Thyroid gland (tissue), 4 donors: ENCODE data around the gene CUL9. TPM values are rescaled to one million over a fixed set of nuclear protein-coding genes. Genes with fewer than 3 reads are reported as not detected.
A peak's percentile ranks its signal among the peaks of the same experiment; 100 is the strongest.

ENCODE experiments used
- DNase-seq, 2 donors: peaks; one replicate each; pipeline ENCODE4 v3.0.0-alpha.2; 2019
- H3K27ac ChIP-seq, 3 donors: fragments of 200-600 bp; sonication (generic); 1 replicate in 2 of 3; 2 replicates in 1 of 3; pipeline ENCODE4 v1.5.1; 2016 to 2019; ENCODE audit warnings: mild to moderate bottlenecking in 1 of 3, moderate library complexity in 1 of 3
- H3K27me3 ChIP-seq: fragments of 200-600 bp; sonication (generic); one replicate; pipeline ENCODE4 v1.5.1; 2019
- H3K36me3 ChIP-seq, 2 donors: fragments of 200-600 bp; sonication (generic); one replicate each; pipeline ENCODE4 v1.5.1; 2016 to 2019
- H3K4me1 ChIP-seq, 2 donors: fragments of 200-600 bp; sonication (generic); one replicate each; pipeline ENCODE4 v1.5.1; 2017 to 2019
- H3K4me3 ChIP-seq, 3 donors: fragments of 200-600 bp; sonication (generic); replicated peaks in 1 of 3; 1 replicate in 2 of 3; 2 replicates in 1 of 3; pipeline ENCODE4 v1.5.1; 2016; ENCODE audit warnings: mild to moderate bottlenecking in 1 of 3
- H3K9me3 ChIP-seq: fragments of 200-600 bp; sonication (generic); one replicate; pipeline ENCODE4 v1.5.1; 2017
- POLR2A ChIP-seq, 2 donors: fragments of 450-650 bp; IDR thresholded peaks; one replicate each; pipeline ENCODE4 v1.6.1; 2017; ENCODE audit warnings: antibody characterized with exemption in 2 of 2, mild to moderate bottlenecking in 2 of 2, moderate library complexity in 1 of 2
- WGBS, 2 donors: methylation state at CpG; one replicate each; pipeline ENCODE4 v1.1.5; 2017; 5-methylcytosine and 5-hydroxymethylcytosine counted together
- intact Hi-C: fragments of 100-400 bp; cut with DNase I; formaldehyde crosslinking; loops from one replicate; pipeline ENCODE4 v1.15.1; 2023
- total RNA-seq, 4 donors: library from RNA; depleted of rRNA; stranded (reverse); fragments of >200 nt; gene quantifications; one replicate each; pipeline ENCODE4 v1.2.3, GENCODE V29; 2016
- TF ChIP-seq, protein P1 (sequence below), 6 experiments: fragments of 200-600 bp in 3 of 6; fragments of 450-650 bp in 3 of 6; sonication (generic) in 3 of 6; IDR thresholded peaks; one replicate each; pipeline ENCODE4 v1.5.1; 2016 to 2019; ENCODE audit warnings: antibody characterized with exemption in 6 of 6, mild to moderate bottlenecking in 2 of 6, inconsistent platforms in 1 of 6, moderate library complexity in 1 of 6

Gene CUL9
- total RNA-seq, 4 donors from 2014 or later = 39.7 to 63.3 (median 59.0) TPM

DNA sequence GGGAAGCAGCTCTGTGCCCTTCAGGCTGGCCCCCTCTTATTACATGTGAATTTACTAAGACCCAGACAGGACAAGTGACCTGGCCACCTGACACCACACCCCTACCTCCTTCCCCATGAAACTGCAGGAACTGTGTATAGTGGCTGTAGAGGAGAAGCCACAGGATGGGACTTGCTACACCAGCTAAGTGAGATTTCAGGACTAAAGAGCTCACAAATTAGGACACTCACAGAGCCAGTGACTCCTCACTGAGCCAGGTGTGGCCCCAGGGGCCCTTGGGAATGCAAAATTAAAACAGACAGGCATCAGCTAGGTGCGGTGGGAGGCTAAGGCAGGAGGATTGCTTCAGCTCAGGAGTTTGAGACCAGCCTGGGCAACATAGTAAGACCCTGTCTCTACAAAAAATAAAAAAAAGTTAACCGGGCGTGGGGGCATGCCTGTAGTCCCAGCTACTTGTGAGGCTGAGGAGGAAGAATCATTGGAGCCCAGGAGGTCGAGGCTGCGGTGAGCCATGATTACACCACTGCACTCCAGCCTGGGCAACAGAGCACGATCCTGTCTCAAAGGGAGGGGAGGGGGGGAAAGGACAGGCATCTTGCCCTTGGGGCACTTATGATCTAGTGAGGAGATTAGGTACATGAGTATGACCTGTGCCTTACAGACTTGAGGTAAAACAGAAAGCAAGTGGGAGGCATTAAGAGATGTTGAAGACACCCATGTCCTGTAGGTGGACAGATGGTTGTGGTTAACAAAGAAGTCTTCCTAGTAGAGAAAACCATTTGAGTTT lies 34.1 kb upstream of the CUL9 start:
- no peaks in the 10 kb centered on the region for H3K27me3 ChIP-seq
- intact Hi-C loops = loop anchor here (5.0 kb wide), 1 partner anchor 86 kb away; no protein-coding TSS in a partner anchor
- no peak for TF ChIP-seq POLR2A (IDR thresholded peaks at IDR 0.05)
- TF ChIP-seq, protein P1, sequence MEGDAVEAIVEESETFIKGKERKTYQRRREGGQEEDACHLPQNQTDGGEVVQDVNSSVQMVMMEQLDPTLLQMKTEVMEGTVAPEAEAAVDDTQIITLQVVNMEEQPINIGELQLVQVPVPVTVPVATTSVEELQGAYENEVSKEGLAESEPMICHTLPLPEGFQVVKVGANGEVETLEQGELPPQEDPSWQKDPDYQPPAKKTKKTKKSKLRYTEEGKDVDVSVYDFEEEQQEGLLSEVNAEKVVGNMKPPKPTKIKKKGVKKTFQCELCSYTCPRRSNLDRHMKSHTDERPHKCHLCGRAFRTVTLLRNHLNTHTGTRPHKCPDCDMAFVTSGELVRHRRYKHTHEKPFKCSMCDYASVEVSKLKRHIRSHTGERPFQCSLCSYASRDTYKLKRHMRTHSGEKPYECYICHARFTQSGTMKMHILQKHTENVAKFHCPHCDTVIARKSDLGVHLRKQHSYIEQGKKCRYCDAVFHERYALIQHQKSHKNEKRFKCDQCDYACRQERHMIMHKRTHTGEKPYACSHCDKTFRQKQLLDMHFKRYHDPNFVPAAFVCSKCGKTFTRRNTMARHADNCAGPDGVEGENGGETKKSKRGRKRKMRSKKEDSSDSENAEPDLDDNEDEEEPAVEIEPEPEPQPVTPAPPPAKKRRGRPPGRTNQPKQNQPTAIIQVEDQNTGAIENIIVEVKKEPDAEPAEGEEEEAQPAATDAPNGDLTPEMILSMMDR (IDR thresholded peaks at IDR 0.05) = no peak

DNA sequence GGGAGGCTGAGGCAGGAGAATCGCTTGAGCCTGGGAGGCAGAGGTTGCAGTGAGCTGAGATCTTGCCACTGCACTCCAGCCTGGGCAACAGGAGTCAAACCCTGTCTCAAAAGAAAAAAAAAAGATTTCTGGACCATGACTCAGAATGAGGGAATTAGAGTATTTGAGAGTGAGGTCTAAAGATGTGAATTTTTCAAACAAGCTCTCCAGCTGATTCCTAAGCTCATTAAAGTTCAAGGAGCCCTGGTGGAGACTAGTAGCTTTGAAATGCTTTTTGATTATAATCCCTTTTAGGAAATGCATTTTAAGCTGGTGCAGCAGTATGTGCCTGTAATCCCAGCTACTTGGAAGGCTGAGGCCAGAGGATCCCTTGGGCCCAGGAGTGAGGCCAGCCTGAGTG lies 32.7 kb upstream of the CUL9 start:
- intact Hi-C loops = loop anchor here (5.0 kb wide), 1 partner anchor 87 kb away; no protein-coding TSS in a partner anchor

More for the DNA sequence above, 34.1 kb upstream of the CUL9 start:
- no peak overlapping the region for H3K4me3 ChIP-seq
- 91 to 92% methylated on average over 6 of the region's 6 CpGs for WGBS, 2 donors
- peaks cover 3 to 16% of the 10 kb centered on the region in 2 donors for H3K4me1 ChIP-seq
- H3K27ac ChIP-seq = no peak overlapping the region
- DNase-seq = no peak
- H3K36me3 ChIP-seq = no peaks in the 10 kb centered on the region
- no peaks in the 10 kb centered on the region for H3K9me3 ChIP-seq

DNA sequence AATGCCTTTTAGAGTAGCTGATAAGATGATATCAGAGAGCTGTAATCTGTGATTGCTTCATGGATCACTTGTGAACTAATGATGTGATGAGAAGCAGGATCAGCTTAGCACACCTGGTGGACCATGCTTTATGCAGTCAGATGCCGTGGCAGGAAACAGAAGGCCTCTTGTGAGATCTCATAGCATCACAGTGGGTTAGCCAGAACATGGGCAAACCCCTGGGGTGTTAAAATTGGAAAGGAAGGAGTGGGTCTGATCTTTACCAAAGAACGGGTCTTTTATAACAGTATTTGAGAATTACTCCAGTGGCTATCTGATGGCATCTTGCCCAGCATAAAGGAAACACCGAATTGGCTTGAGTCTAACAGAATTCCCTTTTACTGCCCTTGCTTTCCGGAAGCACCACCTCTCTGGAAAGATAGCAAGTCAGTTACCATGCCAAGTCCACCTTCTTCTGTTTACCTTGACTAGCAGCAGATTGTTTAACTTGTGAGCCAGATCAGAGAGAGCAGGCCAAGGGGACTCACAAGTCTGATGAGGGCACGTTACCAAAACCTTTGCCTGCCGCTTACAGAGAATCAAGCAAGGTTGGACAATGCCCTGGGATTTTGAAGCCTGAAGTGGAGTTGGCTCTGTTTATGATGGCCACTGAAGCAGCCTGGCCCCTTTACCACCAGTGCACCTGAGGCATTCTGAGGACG lies 31.8 kb upstream of the CUL9 start:
- 39 to 50% methylated on average over 7 of the region's 7 CpGs for WGBS, 2 donors
- intact Hi-C loops = no loop called here
- Histone ChIP-seq H3K4me3 (no peak overlapping the region), H3K36me3 (no peaks in the 10 kb centered on the region), H3K9me3 (no peaks in the 10 kb centered on the region), H3K27me3 (no peaks in the 10 kb centered on the region), H3K4me1 (peaks cover 0 to 9% of the 10 kb centered on the region in 2 donors), H3K27ac (peak overlapping the region in 1 of 3 donors; percentile 24)
- peak; percentile 38 to 62 for DNase-seq
- peak in 1 of 2 donors; percentile 13 for TF ChIP-seq POLR2A (IDR thresholded peaks at IDR 0.05)
- TF ChIP-seq, protein P1 (IDR thresholded peaks at IDR 0.05) = no peak

More for the DNA sequence above, 32.7 kb upstream of the CUL9 start:
- no peak overlapping the region for H3K27ac ChIP-seq
- H3K36me3 ChIP-seq = no peaks in the 10 kb centered on the region
- H3K4me3 ChIP-seq = no peak overlapping the region
- TF ChIP-seq, protein P1 (IDR thresholded peaks at IDR 0.05) = no peak
- no peak for TF ChIP-seq POLR2A (IDR thresholded peaks at IDR 0.05)
- H3K27me3 ChIP-seq = no peaks in the 10 kb centered on the region
- H3K9me3 ChIP-seq = no peaks in the 10 kb centered on the region
- no peak for DNase-seq
- peaks cover 0 to 9% of the 10 kb centered on the region in 2 donors for H3K4me1 ChIP-seq
- 95 to 100% methylated on average over 1 of the region's 1 CpG for WGBS, 2 donors

DNA sequence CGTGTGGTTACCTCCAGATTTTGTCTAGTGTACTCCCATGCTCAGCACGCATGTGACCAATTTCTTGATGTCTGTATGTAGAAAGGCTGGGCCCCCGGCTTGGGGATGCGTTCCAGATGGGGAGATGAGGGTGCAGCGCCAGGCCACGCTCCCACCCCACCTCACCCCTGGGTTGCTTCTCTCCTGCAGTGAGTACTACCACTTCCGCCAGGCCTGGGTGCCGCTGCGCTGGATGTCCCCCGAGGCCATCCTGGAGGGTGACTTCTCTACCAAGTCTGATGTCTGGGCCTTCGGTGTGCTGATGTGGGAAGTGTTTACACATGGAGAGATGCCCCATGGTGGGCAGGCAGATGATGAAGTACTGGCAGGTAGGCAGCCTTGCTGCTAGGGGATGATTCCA lies 22.4 kb upstream of the CUL9 start:
- Histone ChIP-seq H3K36me3 (peaks cover 0 to 4% of the 10 kb centered on the region in 2 donors), H3K4me3 (no peak overlapping the region), H3K9me3 (no peaks in the 10 kb centered on the region), H3K4me1 (no peaks in the 10 kb centered on the region), H3K27me3 (no peaks in the 10 kb centered on the region), H3K27ac (no peak overlapping the region)
- TF ChIP-seq, protein P1 (IDR thresholded peaks at IDR 0.05) = no peak
- no peak for TF ChIP-seq POLR2A (IDR thresholded peaks at IDR 0.05)
- intact Hi-C loops = no loop called here
- 95 to 96% methylated on average over 8 to 11 of the region's 11 CpGs for WGBS, 2 donors
- DNase-seq = no peak

DNA sequence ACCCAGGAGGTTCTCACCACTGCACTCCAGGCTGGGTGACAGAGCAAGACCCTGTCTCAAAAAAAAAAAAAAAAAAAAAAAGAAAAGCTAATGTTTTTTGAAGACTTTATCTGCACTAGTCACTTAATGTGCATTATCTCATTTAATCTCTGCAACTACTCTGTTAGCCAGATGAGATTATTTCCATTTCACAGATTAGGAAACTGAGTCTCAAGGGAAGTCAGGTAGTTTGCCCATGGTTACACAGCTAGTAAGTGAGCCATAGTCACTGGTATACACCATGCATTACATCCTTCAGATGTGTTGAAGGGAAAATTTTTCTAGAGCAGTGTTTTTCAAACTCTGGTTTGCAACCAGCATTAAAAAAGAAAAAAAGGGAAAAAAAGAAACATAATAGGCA lies 18.1 kb upstream of the CUL9 start:
- Histone ChIP-seq H3K9me3 (no peaks in the 10 kb centered on the region), H3K4me1 (no peaks in the 10 kb centered on the region), H3K27me3 (no peaks in the 10 kb centered on the region), H3K36me3 (peaks cover 0 to 4% of the 10 kb centered on the region in 2 donors), H3K27ac (no peak overlapping the region), H3K4me3 (no peak overlapping the region)
- intact Hi-C loops = no loop called here
- DNase-seq = no peak
- TF ChIP-seq POLR2A (IDR thresholded peaks at IDR 0.05) = no peak
- TF ChIP-seq, protein P1 (IDR thresholded peaks at IDR 0.05) = no peak
